H9 (cell line): ENCODE measurements around the gene HES1. TPM values are rescaled to one million over a fixed set of nuclear protein-coding genes. Genes with fewer than 3 reads are reported as not detected.

Experiments
- DNase-seq: peaks from one replicate; pipeline ENCODE4 v3.0.0-alpha.2; 2017
- H2AFZ ChIP-seq: one replicate; pipeline ENCODE4 v1.6.1; 2013; ENCODE audit warnings: mild to moderate bottlenecking, low read length, control low read depth, moderate library complexity
- H2AK5ac ChIP-seq: 2 replicates; pipeline ENCODE4 v1.6.1; 2013; ENCODE audit warnings: low read length, control low read depth, mixed read lengths; ENCODE audit not compliant: insufficient read length
- H2BK120ac ChIP-seq: one replicate; pipeline ENCODE4 v1.6.1; 2013; ENCODE audit warnings: low read depth, mild to moderate bottlenecking, low read length, control low read depth, inconsistent platforms; ENCODE audit not compliant: poor library complexity, severe bottlenecking
- H2BK12ac ChIP-seq: 2 replicates; pipeline ENCODE4 v1.6.1; 2013; ENCODE audit warnings: low read length, control low read depth, mixed read lengths, low read depth; ENCODE audit not compliant: insufficient read length
- H2BK15ac ChIP-seq: 2 replicates; pipeline ENCODE4 v1.6.1; 2013; ENCODE audit warnings: low read depth, low read length, control low read depth
- H2BK20ac ChIP-seq: one replicate; pipeline ENCODE4 v1.6.1; 2013; ENCODE audit warnings: low read depth, mild to moderate bottlenecking, low read length, control low read depth, inconsistent platforms; ENCODE audit not compliant: poor library complexity, severe bottlenecking
- H2BK5ac ChIP-seq: 2 replicates; pipeline ENCODE4 v1.6.1; 2013; ENCODE audit warnings: low read length, control low read depth, mixed read lengths; ENCODE audit not compliant: insufficient read length
- H3K14ac ChIP-seq: 2 replicates; pipeline ENCODE4 v1.6.1; 2013; ENCODE audit warnings: low read length, control low read depth; ENCODE audit not compliant: insufficient read depth
- H3K18ac ChIP-seq: 2 replicates; pipeline ENCODE4 v1.6.1; 2013; ENCODE audit warnings: low read depth, mild to moderate bottlenecking, mixed read lengths, low read length, control low read depth; ENCODE audit not compliant: insufficient read length
- H3K23ac ChIP-seq: 2 replicates; pipeline ENCODE4 v1.6.1; 2013; ENCODE audit warnings: low read length, control low read depth, mixed read lengths, low read depth; ENCODE audit not compliant: insufficient read length
- H3K23me2 ChIP-seq: 2 replicates; pipeline ENCODE4 v1.6.1; 2013; ENCODE audit warnings: low read depth, mild to moderate bottlenecking, mixed read lengths, low read length, control low read depth; ENCODE audit not compliant: insufficient read length, poor library complexity, severe bottlenecking
- H3K27ac ChIP-seq: 2 replicates; pipeline ENCODE4 v1.5.1; 2013; ENCODE audit warnings: low read length, control low read depth, mixed read lengths, low read depth; ENCODE audit not compliant: insufficient read length
- H3K27me3 ChIP-seq: 2 replicates; pipeline ENCODE4 v1.6.1; 2013; ENCODE audit warnings: low read length, control low read depth, inconsistent platforms; ENCODE audit not compliant: insufficient read depth
- H3K4ac ChIP-seq: 2 replicates; pipeline ENCODE4 v1.6.1; 2013; ENCODE audit warnings: low read depth, mild to moderate bottlenecking, control low read depth, inconsistent platforms, low read length, moderate library complexity
- H3K4me1 ChIP-seq: 2 replicates; pipeline ENCODE4 v1.6.1; 2013; ENCODE audit warnings: low read length, control low read depth, inconsistent platforms; ENCODE audit not compliant: insufficient read depth
- H3K4me2 ChIP-seq: 2 replicates; pipeline ENCODE4 v1.6.1; 2013; ENCODE audit warnings: low read length, control low read depth, mixed read lengths; ENCODE audit not compliant: insufficient read length, insufficient read depth
- H3K56ac ChIP-seq: 2 replicates; pipeline ENCODE4 v1.6.1; 2013; ENCODE audit warnings: low read depth, mild to moderate bottlenecking, mixed read lengths, low read length, control low read depth; ENCODE audit not compliant: insufficient read length
- H3K79me1 ChIP-seq: 2 replicates; pipeline ENCODE4 v1.6.1; 2013; ENCODE audit warnings: low read depth, mild to moderate bottlenecking, moderate library complexity, low read length, control low read depth, inconsistent platforms; ENCODE audit not compliant: insufficient read depth, poor library complexity, severe bottlenecking
- H3K79me2 ChIP-seq: 2 replicates; pipeline ENCODE4 v1.6.1; 2013; ENCODE audit warnings: low read length, control low read depth, inconsistent platforms; ENCODE audit not compliant: insufficient read depth
- H3K9ac ChIP-seq: 2 replicates; pipeline ENCODE4 v1.6.1; 2013; ENCODE audit warnings: low read length, control low read depth, mixed read lengths; ENCODE audit not compliant: insufficient read length; ENCODE audit errors: extremely low read depth
- H3K9me3 ChIP-seq: one replicate; pipeline ENCODE4 v1.6.1; 2013; ENCODE audit warnings: low read depth, low read length, inconsistent platforms; ENCODE audit not compliant: control insufficient read depth
- H3T11ph ChIP-seq: one replicate; pipeline ENCODE4 v1.6.1; 2013; ENCODE audit warnings: mild to moderate bottlenecking, low read length, control low read depth, inconsistent platforms
- H4K20me1 ChIP-seq: one replicate; pipeline ENCODE4 v1.6.1; 2013; ENCODE audit not compliant: control insufficient read depth, insufficient read length, insufficient read depth
- H4K5ac ChIP-seq: 2 replicates; pipeline ENCODE4 v1.6.1; 2013; ENCODE audit warnings: low read depth, mild to moderate bottlenecking, mixed read lengths, low read length, control low read depth; ENCODE audit not compliant: insufficient read length
- H4K8ac ChIP-seq: replicated peaks from 2 replicates; pipeline ENCODE4 v1.6.1; 2013; ENCODE audit warnings: low read length, control low read depth, mixed read lengths, low read depth; ENCODE audit not compliant: insufficient read length
- H4K91ac ChIP-seq: 2 replicates; pipeline ENCODE4 v1.6.1; 2013; ENCODE audit warnings: low read depth, mild to moderate bottlenecking, moderate library complexity, mixed read lengths, low read length, control low read depth; ENCODE audit not compliant: insufficient read length
- H3K27ac Mint-ChIP-seq, 3 experiments: 2 replicates in 2 of 3; 3 replicates in 1 of 3; pipeline ENCODE4 v1.8.0; 2020 to 2021; ENCODE audit warnings: mixed read lengths in 3 of 3, mild to moderate bottlenecking in 1 of 3, moderate library complexity in 1 of 3
- H3K27me3 Mint-ChIP-seq: 2 replicates; pipeline ENCODE4 v1.8.0; 2021; ENCODE audit warnings: low read depth, mild to moderate bottlenecking, moderate library complexity, mixed read lengths
- H3K36me3 Mint-ChIP-seq, 3 experiments: 2 replicates in 2 of 3; 3 replicates in 1 of 3; pipeline ENCODE4 v1.8.0; 2020 to 2021; ENCODE audit warnings: low read depth in 3 of 3, mixed read lengths in 3 of 3; ENCODE audit not compliant: insufficient read depth in 1 of 3
- H3K4me1 Mint-ChIP-seq, 2 experiments: 2 replicates each; pipeline ENCODE4 v1.8.0; 2020; ENCODE audit warnings: mixed read lengths in 2 of 2
- H3K4me3 Mint-ChIP-seq, 2 experiments: 2 replicates in 1 of 2; 3 replicates in 1 of 2; pipeline ENCODE4 v1.8.0; 2020 to 2021; ENCODE audit warnings: mild to moderate bottlenecking in 2 of 2, mixed read lengths in 2 of 2, moderate library complexity in 1 of 2
- H3K9me3 Mint-ChIP-seq, 2 experiments: 2 replicates in 1 of 2; 3 replicates in 1 of 2; pipeline ENCODE4 v1.8.0; 2020; ENCODE audit warnings: mild to moderate bottlenecking in 2 of 2, mixed read lengths in 2 of 2, moderate library complexity in 1 of 2
- CTCF ChIP-seq: fragments of 200-600 bp; sonication (generic); conservative IDR thresholded peaks from 3 replicates; pipeline ENCODE4 v1.8.0; 2021; ENCODE audit warnings: antibody characterized with exemption, mild to moderate bottlenecking
- WGBS: extraction: QIAGEN DNeasy Blood & Tissue Kit; methylation state at CpG from one replicate; pipeline ENCODE4 v1.1.7; 2013; ENCODE audit warnings: missing lambda C conversion rate, low lambda C conversion rate, mixed read lengths; ENCODE audit not compliant: insufficient read length; ENCODE audit errors: extremely low coverage; 5-methylcytosine and 5-hydroxymethylcytosine counted together
- total RNA-seq: library from RNA; stranded (reverse); gene quantifications from 2 replicates; pipeline ENCODE4 v1.2.1, GENCODE V29; 2021

Gene HES1
- total RNA-seq, 1 experiment from 2014 or later: 23.2 TPM

GRCh38 chr3:194102436-194102835, 33.5 kb upstream of the HES1 start:
- Mint-ChIP-seq H3K36me3 (no peaks in the 10 kb centered on the region), H3K27ac (no peak overlapping the region), H3K4me1 (peaks cover 19 to 30% of the 10 kb centered on the region in 2 experiments), H3K4me3 (no peak overlapping the region), H3K9me3 (no peaks in the 10 kb centered on the region), H3K27me3 (peaks cover 38% of the 10 kb centered on the region)
- Histone ChIP-seq H2BK20ac (no peak overlapping the region), H3K79me2 (no peaks in the 10 kb centered on the region), H3K23me2 (no peaks in the 10 kb centered on the region), H3T11ph (no peak overlapping the region), H3K18ac (no peak overlapping the region), H3K27me3 (no peaks in the 10 kb centered on the region), H3K4ac (no peak overlapping the region), H3K14ac (no peak overlapping the region), H2BK120ac (no peak overlapping the region), H3K9me3 (no peaks in the 10 kb centered on the region), H3K27ac (no peak overlapping the region), H3K9ac (no peak overlapping the region), H4K91ac (no peak overlapping the region), H2BK12ac (no peak overlapping the region), H4K8ac (no peak overlapping the region), H2BK5ac (no peak overlapping the region), H3K79me1 (no peaks in the 10 kb centered on the region), H3K23ac (no peak overlapping the region), H3K56ac (no peak overlapping the region), H4K20me1 (no peaks in the 10 kb centered on the region), H2AFZ (no peak overlapping the region), H2AK5ac (no peak overlapping the region), H3K4me1 (no peaks in the 10 kb centered on the region), H4K5ac (no peak overlapping the region), H2BK15ac (no peak overlapping the region), H3K4me2 (no peak overlapping the region)
- no CpG with 5 or more reads among the region's 5 CpGs for WGBS
- DNase-seq: no peak
- TF ChIP-seq CTCF: no peak
